ENCODE data around the gene ZDHHC12. TPM values are rescaled to one million over a fixed set of nuclear protein-coding genes. Genes with fewer than 3 reads are reported as not detected.

ZDHHC12 gene
- total RNA-seq, 1 donor from 2014 or later, result 24.8 TPM

DNA sequence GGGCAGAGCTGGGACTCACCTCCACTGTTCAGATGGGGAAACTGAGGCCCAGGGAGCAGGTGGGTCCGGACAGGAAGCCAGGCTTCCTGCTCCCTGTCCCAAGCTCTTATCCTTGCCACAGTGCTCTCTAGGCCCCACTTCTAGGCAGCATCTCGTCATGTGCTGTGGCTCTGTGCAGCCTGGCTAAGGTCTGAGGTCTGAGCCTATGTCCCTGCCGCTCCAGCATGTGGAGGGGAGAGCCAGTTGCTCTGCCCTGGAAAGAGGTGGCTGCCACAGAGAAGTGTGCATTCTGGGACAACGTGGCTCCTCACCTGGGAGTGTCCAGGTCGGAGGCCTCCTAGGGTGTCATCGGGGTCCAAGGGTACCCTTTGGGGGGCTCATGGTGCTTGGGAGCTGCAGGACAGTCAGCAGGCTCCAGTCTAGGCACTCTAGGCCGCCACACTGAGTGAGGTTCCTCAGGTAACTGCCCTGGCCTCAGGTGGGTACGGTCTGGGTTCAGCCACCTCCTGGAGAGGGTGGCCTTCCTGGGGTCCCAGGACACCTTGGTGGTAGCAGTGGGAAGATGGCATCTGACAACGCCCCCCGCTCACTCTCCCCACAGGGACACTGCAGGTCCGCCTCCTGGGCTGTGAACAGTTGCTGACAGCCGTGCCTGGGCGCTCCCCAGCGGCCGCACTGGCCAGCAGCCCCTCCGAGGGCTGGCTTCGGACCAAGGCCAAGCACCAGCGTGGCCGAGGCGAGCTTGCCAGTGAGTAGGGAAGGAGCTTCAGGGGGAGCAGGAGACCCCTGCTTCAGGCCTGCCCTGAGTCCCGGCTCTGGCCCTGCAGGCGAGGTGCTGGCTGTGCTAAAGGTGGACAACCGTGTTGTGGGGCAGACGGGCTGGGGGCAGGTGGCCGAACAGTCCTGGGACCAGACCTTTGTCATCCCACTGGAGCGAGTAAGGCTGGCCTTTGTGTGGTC lies 11.2 kb downstream of the ZDHHC12 start:
- Mint-ChIP-seq H3K9me3 (ENCODE audit: unreplicated experiment) (no peaks in the 10 kb centered on the region), H3K27ac (ENCODE audit: unreplicated experiment) (no peak overlapping the region), H3K36me3 (ENCODE audit: unreplicated experiment) (peaks cover 2% of the 10 kb centered on the region), H3K4me1 (ENCODE audit: unreplicated experiment) (no peaks in the 10 kb centered on the region), H3K4me3 (ENCODE audit: unreplicated experiment) (no peak overlapping the region), H3K27me3 (ENCODE audit: unreplicated experiment) (no peaks in the 10 kb centered on the region)
- TF ChIP-seq, protein P1, sequence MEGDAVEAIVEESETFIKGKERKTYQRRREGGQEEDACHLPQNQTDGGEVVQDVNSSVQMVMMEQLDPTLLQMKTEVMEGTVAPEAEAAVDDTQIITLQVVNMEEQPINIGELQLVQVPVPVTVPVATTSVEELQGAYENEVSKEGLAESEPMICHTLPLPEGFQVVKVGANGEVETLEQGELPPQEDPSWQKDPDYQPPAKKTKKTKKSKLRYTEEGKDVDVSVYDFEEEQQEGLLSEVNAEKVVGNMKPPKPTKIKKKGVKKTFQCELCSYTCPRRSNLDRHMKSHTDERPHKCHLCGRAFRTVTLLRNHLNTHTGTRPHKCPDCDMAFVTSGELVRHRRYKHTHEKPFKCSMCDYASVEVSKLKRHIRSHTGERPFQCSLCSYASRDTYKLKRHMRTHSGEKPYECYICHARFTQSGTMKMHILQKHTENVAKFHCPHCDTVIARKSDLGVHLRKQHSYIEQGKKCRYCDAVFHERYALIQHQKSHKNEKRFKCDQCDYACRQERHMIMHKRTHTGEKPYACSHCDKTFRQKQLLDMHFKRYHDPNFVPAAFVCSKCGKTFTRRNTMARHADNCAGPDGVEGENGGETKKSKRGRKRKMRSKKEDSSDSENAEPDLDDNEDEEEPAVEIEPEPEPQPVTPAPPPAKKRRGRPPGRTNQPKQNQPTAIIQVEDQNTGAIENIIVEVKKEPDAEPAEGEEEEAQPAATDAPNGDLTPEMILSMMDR (IDR thresholded peaks at IDR 0.05), result no peak
- DNase-seq (ENCODE audit: extremely low spot score, unreplicated experiment), result no peak

DNA sequence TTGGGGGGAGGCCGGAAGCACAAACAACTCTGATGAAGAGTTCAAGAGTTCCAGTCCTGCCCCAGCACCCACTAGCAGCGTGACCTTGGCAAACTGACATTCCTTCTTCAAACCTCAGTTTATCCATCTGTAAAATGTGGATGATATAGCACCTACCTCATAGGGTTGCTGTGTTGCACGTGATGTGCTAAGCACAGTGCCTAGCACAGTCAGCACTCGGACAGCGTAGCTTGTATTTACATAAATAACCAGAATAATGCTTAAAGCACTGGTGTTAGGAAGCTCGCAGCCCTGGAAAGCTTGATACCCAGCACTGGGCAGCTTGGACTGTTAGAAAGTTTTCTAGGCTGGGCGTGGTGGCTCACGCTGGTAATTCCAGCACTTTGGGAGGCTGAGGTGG lies 16.5 kb downstream of the ZDHHC12 start:
- H3K4me1 Mint-ChIP-seq (ENCODE audit: unreplicated experiment), result peaks cover 5% of the 10 kb centered on the region
- H3K36me3 Mint-ChIP-seq (ENCODE audit: unreplicated experiment), result no peaks in the 10 kb centered on the region
- H3K27ac Mint-ChIP-seq (ENCODE audit: unreplicated experiment), result no peak overlapping the region
- TF ChIP-seq, protein P1 (IDR thresholded peaks at IDR 0.05), result no peak
- H3K4me3 Mint-ChIP-seq (ENCODE audit: unreplicated experiment), result no peak overlapping the region
- no peak for DNase-seq (ENCODE audit: extremely low spot score, unreplicated experiment)
- no peaks in the 10 kb centered on the region for H3K27me3 Mint-ChIP-seq (ENCODE audit: unreplicated experiment)
- H3K9me3 Mint-ChIP-seq (ENCODE audit: unreplicated experiment), result no peaks in the 10 kb centered on the region

DNA sequence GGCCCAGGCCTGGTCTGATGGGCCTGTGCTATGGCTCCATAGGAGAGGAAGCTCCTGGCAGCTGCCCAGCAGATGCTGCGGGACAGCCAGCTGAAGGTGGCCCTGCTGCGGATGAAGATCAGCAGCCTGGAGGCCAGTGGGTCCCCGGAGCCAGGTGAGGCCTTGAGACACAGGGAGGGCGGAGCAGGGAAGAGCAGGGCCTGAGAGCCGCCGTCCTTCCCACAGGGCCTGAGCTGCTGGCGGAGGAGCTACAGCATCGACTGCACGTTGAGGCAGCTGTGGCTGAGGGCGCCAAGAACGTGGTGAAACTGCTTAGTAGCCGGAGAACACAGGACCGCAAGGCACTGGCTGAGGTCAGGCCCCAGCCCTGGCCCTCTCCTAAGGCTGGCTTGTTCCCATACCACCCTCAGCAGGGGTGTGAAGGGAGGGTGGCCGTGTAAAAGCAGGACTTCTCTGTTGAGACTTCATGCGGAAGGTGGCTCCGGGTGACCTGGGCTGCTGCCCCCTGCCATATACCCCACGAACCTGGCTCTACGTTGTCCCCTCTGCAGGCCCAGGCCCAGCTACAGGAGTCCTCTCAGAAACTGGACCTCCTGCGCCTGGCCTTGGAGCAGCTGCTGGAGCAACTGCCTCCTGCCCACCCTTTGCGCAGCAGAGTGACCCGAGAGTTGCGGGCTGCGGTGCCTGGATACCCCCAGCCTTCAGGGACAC lies 17.1 kb downstream of the ZDHHC12 start:
- no peak overlapping the region for H3K4me3 Mint-ChIP-seq (ENCODE audit: unreplicated experiment)
- no peaks in the 10 kb centered on the region for H3K9me3 Mint-ChIP-seq (ENCODE audit: unreplicated experiment)
- H3K36me3 Mint-ChIP-seq (ENCODE audit: unreplicated experiment), result no peaks in the 10 kb centered on the region
- no peak overlapping the region for H3K27ac Mint-ChIP-seq (ENCODE audit: unreplicated experiment)
- H3K27me3 Mint-ChIP-seq (ENCODE audit: unreplicated experiment), result no peaks in the 10 kb centered on the region
- TF ChIP-seq, protein P1 (IDR thresholded peaks at IDR 0.05), result no peak
- H3K4me1 Mint-ChIP-seq (ENCODE audit: unreplicated experiment), result peaks cover 5% of the 10 kb centered on the region
- DNase-seq (ENCODE audit: extremely low spot score, unreplicated experiment), result no peak

DNA sequence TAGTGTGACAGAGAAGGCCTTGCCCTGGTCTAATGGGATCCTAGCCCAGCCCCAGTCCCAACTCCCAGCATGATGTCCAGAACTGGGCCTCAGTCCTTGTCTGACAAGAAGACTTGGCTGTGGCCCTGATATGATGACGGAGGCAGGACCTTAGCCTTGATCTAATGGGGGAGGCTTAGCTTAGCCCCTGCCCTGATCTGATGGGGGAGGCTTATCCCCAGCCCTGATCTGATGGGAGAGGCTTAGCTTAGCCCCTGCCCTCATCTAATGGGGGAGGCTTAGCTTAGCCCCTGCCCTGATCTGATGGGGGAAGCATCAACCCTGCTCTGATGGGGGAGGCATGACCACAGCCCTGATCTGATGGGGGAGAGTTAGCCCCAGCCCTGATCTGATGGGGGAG lies 17.9 kb downstream of the ZDHHC12 start:
- TF ChIP-seq, protein P1 (IDR thresholded peaks at IDR 0.05), result no peak
- H3K36me3 Mint-ChIP-seq (ENCODE audit: unreplicated experiment), result no peaks in the 10 kb centered on the region
- peaks cover 10% of the 10 kb centered on the region for H3K4me1 Mint-ChIP-seq (ENCODE audit: unreplicated experiment)
- no peaks in the 10 kb centered on the region for H3K27me3 Mint-ChIP-seq (ENCODE audit: unreplicated experiment)
- DNase-seq (ENCODE audit: extremely low spot score, unreplicated experiment), result no peak
- no peak overlapping the region for H3K27ac Mint-ChIP-seq (ENCODE audit: unreplicated experiment)
- no peaks in the 10 kb centered on the region for H3K9me3 Mint-ChIP-seq (ENCODE audit: unreplicated experiment)
- no peak overlapping the region for H3K4me3 Mint-ChIP-seq (ENCODE audit: unreplicated experiment)
